Suprapubic skin (tissue), 4 donors: ENCODE measurements around the gene EPAS1. TPM values are rescaled to one million over a fixed set of nuclear protein-coding genes. Genes with fewer than 3 reads are reported as not detected.

Source experiments
- DNase-seq, 2 donors: peaks; one replicate each; pipeline ENCODE4 v3.0.0-alpha.2; 2019; ENCODE audit warnings: low spot score in 2 of 2
- H3K27ac ChIP-seq: fragments of 200-600 bp; sonication (generic); one replicate; pipeline ENCODE4 v1.5.1; 2019
- H3K27me3 ChIP-seq: fragments of 200-600 bp; sonication (generic); one replicate; pipeline ENCODE4 v1.5.1; 2019
- H3K36me3 ChIP-seq: fragments of 200-600 bp; sonication (generic); one replicate; pipeline ENCODE4 v1.5.1; 2019
- H3K4me1 ChIP-seq: fragments of 200-600 bp; sonication (generic); one replicate; pipeline ENCODE4 v1.5.1; 2019
- H3K4me3 ChIP-seq: fragments of 200-600 bp; sonication (generic); one replicate; pipeline ENCODE4 v1.5.1; 2019; ENCODE audit warnings: mild to moderate bottlenecking
- H3K9me3 ChIP-seq: fragments of 200-600 bp; sonication (generic); one replicate; pipeline ENCODE4 v1.5.1; 2019
- EP300 ChIP-seq: sonication (generic); formaldehyde crosslinking; IDR thresholded peaks from one replicate; pipeline ENCODE4 v1.6.1; 2017; ENCODE audit warnings: antibody characterized with exemption
- POLR2A ChIP-seq, 2 donors: fragments of 450-650 bp; IDR thresholded peaks; one replicate each; pipeline ENCODE4 v1.6.1; 2017; ENCODE audit warnings: antibody characterized with exemption in 2 of 2, mild to moderate bottlenecking in 2 of 2, moderate library complexity in 2 of 2
- POLR2AphosphoS5 ChIP-seq, 3 donors: sonication (generic); formaldehyde crosslinking; IDR thresholded peaks; one replicate each; pipeline ENCODE4 v1.6.1; 2017; ENCODE audit warnings: antibody characterized with exemption in 3 of 3
- WGBS: methylation state at CpG from one replicate; pipeline ENCODE4 v1.1.5; 2018; 5-methylcytosine and 5-hydroxymethylcytosine counted together
- total RNA-seq, 4 donors: library from RNA; depleted of rRNA; stranded (reverse); fragments of >200 nt; gene quantifications; one replicate each; pipeline ENCODE4 v1.1.0, GENCODE V29; 2016
- TF ChIP-seq, protein P1 (sequence below), 2 donors: fragments of 200-600 bp in 1 of 2; fragments of 450-650 bp in 1 of 2; sonication (generic) in 1 of 2; IDR thresholded peaks; one replicate each; pipeline ENCODE4 v1.5.1; 2016 to 2019; ENCODE audit warnings: antibody characterized with exemption in 2 of 2, mild to moderate bottlenecking in 1 of 2, moderate library complexity in 1 of 2

The EPAS1 gene
- total RNA-seq, 4 donors from 2014 or later = 110 to 271 (median 142) TPM

DNA sequence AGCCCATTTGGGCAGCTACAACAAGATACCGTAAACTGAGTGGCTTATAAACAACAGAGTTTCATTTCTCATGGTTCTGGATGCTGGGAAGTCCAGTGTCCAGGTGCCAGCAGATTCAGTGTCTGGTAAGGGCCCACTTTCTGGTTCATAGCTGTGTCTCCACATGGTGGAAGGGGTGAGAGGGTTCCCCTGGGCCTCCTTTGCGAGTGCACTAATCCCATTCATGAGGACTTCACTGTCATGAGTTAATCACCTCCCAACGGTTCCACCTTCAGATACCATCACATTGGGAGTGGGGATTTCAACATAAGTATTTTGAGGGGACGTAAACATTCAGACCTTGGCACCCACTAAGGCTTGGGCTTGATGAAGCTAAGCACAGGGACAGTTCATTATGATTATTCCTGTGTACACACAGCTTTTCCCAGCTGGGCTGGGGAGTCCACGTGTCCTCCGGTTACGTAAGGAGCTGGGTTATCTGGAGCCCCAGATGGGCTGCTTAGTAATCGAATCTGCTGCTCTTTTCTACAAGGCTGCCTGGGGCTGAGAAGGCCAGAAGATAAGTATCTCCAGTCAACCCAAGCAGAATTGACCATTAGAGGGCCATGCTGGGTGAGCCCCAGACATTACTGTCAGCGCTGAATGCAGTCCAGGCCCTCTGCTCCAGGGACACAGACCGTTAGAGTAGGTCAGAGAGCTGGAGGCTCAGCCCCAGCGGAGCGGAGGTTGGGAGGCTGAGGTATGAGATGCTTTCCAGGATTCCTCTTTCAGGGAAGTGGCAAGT is 42.7 kb downstream of the EPAS1 start:
- no peaks in the 10 kb centered on the region for H3K27me3 ChIP-seq
- no peaks in the 10 kb centered on the region for H3K36me3 ChIP-seq
- H3K27ac ChIP-seq = no peak overlapping the region
- peaks cover 37% of the 10 kb centered on the region for H3K4me1 ChIP-seq
- H3K9me3 ChIP-seq = no peaks in the 10 kb centered on the region
- no peak for DNase-seq
- H3K4me3 ChIP-seq = no peak overlapping the region
- 75% methylated on average over 10 of the region's 12 CpGs for WGBS
- TF ChIP-seq POLR2A (IDR thresholded peaks at IDR 0.05) = no peak
- no peak for TF ChIP-seq POLR2AphosphoS5 (IDR thresholded peaks at IDR 0.05)
- TF ChIP-seq EP300 = no peak
- TF ChIP-seq, protein P1, sequence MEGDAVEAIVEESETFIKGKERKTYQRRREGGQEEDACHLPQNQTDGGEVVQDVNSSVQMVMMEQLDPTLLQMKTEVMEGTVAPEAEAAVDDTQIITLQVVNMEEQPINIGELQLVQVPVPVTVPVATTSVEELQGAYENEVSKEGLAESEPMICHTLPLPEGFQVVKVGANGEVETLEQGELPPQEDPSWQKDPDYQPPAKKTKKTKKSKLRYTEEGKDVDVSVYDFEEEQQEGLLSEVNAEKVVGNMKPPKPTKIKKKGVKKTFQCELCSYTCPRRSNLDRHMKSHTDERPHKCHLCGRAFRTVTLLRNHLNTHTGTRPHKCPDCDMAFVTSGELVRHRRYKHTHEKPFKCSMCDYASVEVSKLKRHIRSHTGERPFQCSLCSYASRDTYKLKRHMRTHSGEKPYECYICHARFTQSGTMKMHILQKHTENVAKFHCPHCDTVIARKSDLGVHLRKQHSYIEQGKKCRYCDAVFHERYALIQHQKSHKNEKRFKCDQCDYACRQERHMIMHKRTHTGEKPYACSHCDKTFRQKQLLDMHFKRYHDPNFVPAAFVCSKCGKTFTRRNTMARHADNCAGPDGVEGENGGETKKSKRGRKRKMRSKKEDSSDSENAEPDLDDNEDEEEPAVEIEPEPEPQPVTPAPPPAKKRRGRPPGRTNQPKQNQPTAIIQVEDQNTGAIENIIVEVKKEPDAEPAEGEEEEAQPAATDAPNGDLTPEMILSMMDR (IDR thresholded peaks at IDR 0.05) = no peak

DNA sequence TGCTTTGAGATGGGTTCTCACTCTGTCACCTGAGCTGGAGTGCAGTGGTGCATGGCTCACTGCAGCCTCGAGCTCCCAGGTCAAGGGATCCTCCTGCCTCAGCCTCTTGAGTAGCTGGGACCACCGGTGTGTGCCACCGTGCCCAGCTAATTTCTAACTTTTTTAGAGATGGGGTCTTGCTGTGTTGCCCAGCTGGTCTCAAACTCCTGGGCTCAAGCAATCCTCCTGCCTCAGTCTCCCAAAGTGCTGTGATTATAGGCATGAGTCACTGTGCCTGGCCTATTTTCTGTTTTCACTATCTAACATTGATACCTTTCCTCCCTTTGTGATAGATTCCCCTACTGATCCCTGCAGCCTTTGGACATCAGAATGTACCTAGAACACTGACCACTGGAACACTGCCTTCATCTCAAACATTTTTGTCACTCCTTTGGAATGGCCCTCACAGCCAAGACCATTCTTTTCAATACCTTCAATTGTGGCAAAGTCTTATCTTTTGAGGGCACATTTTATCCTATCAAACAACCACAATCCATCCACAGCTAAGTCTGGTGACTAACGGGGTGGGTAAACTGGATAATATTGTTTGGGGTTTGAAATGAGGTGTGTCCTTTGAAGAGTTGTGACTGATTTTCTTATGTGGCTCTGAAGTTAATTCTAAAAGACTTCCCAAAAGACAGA is 43.7 kb downstream of the EPAS1 start:
- H3K9me3 ChIP-seq = no peaks in the 10 kb centered on the region
- H3K27me3 ChIP-seq = no peaks in the 10 kb centered on the region
- 96% methylated on average over 4 of the region's 4 CpGs for WGBS
- H3K4me3 ChIP-seq = no peak overlapping the region
- H3K4me1 ChIP-seq = peaks cover 30% of the 10 kb centered on the region
- no peak overlapping the region for H3K27ac ChIP-seq
- no peak for DNase-seq
- H3K36me3 ChIP-seq = no peaks in the 10 kb centered on the region
- TF ChIP-seq POLR2AphosphoS5 (IDR thresholded peaks at IDR 0.05) = no peak
- TF ChIP-seq POLR2A (IDR thresholded peaks at IDR 0.05) = no peak
- TF ChIP-seq, protein P1 (IDR thresholded peaks at IDR 0.05) = no peak
- TF ChIP-seq EP300 = no peak

DNA sequence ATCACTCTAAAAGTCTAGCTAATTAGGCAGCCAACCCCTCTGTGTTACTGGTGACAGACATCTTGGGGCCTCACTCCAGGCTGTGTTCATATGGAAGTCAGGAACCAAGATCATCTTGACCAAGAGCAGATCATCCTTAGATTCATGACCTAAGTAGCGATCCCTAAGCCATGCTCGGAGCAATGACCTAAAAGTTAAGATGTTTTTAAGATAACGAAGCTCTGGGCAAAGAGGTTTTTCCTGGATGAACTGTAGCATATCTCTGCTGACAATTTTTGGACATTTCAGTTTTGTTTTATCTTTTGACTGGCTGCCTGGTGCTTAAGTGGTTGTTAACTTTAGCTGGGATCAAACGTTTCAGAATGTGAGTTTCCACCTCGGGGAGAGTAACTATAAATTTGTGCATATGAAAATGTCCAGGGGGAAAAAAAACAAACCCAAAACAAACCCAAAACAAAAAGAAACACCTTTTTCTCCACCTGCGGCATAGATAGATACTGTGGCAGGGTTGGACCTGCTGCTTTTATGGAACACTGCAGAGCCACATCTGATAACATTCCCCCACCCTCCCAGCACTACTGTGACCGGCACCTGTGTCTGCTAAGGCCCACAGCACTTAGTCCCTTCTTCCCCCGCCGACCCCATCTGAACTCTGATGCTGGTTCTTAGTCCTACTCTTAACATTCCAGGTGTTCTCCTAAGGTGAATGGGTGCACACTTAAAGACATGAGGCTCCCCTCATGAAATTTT is 45.5 kb downstream of the EPAS1 start:
- TF ChIP-seq POLR2A (IDR thresholded peaks at IDR 0.05) = no peak
- TF ChIP-seq POLR2AphosphoS5 (IDR thresholded peaks at IDR 0.05) = no peak
- no peak for TF ChIP-seq EP300
- TF ChIP-seq, protein P1 (IDR thresholded peaks at IDR 0.05) = no peak
- no peak overlapping the region for H3K4me3 ChIP-seq
- H3K36me3 ChIP-seq = peaks cover 11% of the 10 kb centered on the region
- 79% methylated on average over 9 of the region's 9 CpGs for WGBS
- DNase-seq = no peak
- no peaks in the 10 kb centered on the region for H3K9me3 ChIP-seq
- H3K27ac ChIP-seq = no peak overlapping the region
- no peaks in the 10 kb centered on the region for H3K27me3 ChIP-seq
- H3K4me1 ChIP-seq = peaks cover 14% of the 10 kb centered on the region

DNA sequence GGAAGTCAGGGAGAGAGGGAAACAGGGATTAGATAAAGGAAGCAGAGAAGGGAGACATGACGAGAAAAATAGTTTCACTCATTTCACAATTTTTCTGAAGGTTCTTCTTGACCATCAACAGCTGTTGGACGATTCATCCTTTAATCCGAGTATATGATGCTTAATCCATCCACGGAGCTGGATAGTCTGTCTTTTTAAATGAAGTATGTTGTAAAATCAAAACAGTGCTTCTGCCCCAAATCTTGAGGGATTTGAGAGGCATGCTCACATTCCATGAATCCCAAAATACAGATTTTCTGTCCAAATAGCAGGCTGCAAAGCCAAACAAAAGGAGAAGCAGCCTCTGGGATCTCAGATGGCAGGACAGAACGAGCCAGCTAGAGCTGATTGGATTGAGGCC is 47.5 kb downstream of the EPAS1 start:
- Histone ChIP-seq H3K4me1 (peaks cover 7% of the 10 kb centered on the region), H3K27ac (no peak overlapping the region)

More for the DNA sequence above, 47.5 kb downstream of the EPAS1 start:
- Histone ChIP-seq H3K36me3 (peaks cover 21% of the 10 kb centered on the region), H3K9me3 (no peaks in the 10 kb centered on the region), H3K4me3 (no peak overlapping the region), H3K27me3 (no peaks in the 10 kb centered on the region)
- TF ChIP-seq, protein P1 (IDR thresholded peaks at IDR 0.05) = no peak
- TF ChIP-seq POLR2A (IDR thresholded peaks at IDR 0.05) (no peak), EP300 (no peak), POLR2AphosphoS5 (IDR thresholded peaks at IDR 0.05) (no peak)
- no peak for DNase-seq
- 73% methylated on average over 5 of the region's 5 CpGs for WGBS
